HG03457 (cell line): ENCODE results near the gene MORF4L2.
A peak's percentile ranks its signal among the peaks of the same experiment; 100 is the strongest.

Experiments
- ATAC-seq: cut with Tn5 transposase; IDR thresholded peaks from one replicate; pipeline ENCODE4 v1.9.1; 2021; ENCODE audit warnings: moderate number of reproducible peaks; ENCODE audit not compliant: unreplicated experiment

The MORF4L2 gene, protein sequence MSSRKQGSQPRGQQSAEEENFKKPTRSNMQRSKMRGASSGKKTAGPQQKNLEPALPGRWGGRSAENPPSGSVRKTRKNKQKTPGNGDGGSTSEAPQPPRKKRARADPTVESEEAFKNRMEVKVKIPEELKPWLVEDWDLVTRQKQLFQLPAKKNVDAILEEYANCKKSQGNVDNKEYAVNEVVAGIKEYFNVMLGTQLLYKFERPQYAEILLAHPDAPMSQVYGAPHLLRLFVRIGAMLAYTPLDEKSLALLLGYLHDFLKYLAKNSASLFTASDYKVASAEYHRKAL

GRCh38 chrX:103686199-103687072, at the start of gene MORF4L2:
Gene MORF4L2 (minus strand): TSS chrX:103686699. CDS start chrX:103677027, 9,672 bp downstream.
- ATAC-seq = peak; percentile 89

DNA sequence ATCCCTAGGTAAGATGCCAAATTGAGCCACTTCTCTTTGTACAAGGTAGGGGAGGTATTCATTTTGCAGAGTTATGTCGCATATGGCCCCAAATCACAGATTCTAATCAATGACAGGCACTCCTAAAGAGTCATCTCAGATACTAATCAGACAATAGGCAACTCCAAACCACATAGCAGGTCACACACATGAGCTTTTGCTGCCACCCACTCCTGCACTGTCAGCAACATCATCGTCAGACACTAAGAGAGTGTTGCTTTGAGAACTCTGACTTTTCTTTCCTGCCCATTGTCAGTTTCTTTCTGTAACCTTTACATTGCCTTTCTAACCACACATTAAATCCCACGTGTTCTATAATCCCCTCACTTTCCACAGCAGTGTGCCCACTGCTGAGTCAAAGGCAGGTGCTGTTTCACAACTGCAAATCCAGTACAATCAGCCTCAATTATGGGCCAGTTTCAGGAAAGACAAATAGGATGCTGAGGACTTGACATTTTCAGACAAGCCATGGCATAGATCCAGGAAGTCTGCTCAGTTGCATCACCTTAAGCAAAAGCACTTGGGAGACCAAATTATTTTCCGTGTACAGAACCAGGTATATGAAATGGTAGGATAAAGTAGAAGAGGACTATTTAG, 47.7 kb upstream of the MORF4L2 start:
- ATAC-seq = no peak

DNA sequence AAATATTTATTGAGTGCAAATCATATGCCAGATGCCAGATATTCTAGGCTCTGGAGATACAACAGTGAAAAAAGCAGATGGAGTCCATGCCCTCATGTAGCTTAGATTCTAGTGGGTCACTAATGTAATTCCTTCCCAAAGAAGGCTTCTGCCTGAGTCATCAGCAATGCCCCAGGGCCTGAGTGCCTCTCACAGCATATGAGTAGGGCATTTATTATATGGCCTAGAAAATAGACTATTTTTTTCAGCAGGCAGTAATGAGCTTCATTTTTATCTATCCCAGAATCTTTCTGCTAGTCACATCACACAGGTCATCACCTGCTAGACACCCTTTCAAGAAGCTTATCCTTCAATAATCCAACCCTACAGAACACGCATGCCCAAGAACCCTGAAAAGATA, 46.5 kb upstream of the MORF4L2 start:
- no peak for ATAC-seq

- ATAC-seq = no peak
These were observed 44.4 kb upstream of the MORF4L2 start for GRCh38 chrX:103730796-103731493.

GRCh38 chrX:103730147-103730795, 43.8 kb upstream of the MORF4L2 start:
- ATAC-seq = no peak

DNA sequence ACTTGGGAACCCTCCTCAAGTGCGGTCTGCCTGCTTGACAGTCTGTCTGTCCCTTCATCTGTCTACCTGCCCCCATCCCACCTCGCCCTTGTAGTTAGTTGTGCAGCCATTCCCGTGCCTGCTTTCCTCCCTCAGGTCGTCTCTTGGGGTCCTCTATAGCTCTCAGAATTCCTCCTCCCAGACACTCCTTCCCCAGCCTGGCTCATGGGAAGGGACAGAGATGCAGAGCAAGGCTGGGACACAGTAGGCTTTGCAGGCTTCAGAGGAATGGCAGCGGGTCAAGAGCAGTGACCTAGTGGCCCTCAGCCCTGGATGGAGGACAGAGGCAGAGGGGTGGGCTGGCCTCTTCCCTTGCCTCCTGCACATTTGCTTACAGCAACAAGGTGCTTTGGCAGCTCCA, 42.5 kb upstream of the MORF4L2 start:
- no peak for ATAC-seq

DNA sequence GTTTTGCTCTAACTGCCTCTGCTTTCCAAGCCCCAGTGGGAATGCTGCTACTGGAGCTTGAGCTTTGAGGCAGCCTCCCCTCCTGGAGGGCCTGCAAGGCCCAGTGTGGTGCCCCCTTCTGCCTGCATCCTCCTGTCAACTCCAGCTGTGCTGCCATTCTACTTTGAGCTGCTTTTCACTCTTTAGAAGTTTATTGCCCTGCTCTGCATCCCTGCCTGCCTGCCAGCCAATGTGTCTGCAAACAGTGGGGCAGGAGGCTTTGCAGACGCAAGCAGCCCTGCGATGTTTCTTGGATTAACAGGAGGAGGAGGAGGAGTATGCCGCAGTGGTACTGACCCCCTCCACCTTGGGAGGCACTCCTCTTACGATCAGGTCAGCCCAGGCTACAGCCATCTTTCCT, 40.6 kb upstream of the MORF4L2 start:
- ATAC-seq = no peak

DNA sequence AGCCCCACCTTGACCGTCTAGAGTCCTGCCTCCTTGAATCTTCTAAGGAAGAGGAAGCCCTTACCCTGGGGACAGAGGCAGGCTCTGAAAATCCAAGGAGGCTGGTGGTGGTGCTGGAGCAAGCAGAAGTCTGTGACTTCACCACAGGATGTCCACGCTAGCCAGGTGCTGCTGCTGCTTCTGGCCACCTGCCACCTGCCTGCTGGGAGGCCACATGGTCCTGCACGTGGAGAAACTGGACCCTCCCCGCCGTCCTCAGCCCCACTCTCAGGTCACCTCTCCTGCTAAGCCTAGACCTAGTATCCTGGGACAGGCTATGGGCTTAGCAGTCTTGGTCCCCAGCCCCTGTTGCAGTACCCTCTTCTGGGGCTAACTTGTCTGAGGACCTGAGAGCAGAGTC, 40.0 kb upstream of the MORF4L2 start:
- no peak for ATAC-seq

DNA sequence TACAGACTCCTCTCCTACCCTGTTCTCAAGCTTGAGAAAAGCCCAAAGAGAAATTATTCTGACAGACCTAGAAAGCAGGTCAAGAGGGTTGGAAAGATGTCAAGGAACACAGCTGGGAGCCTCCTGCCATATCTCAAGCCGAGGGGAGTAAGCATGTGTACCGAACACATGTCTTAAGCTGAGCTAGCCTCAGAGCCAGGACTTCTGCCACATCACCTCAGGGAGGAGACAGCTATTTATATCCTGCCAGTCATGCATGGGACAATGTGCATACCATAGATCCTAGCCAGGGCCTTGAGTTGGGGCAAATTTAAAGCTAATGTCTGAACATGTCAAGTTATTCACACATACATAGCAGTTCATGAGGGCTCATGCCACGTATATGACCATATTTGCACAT, 36.0 kb upstream of the MORF4L2 start:
- ATAC-seq = no peak

GRCh38 chrX:103718120-103718519, 31.6 kb upstream of the MORF4L2 start:
- no peak for ATAC-seq

GRCh38 chrX:103716962-103717361, 30.5 kb upstream of the MORF4L2 start:
- ATAC-seq = no peak

DNA sequence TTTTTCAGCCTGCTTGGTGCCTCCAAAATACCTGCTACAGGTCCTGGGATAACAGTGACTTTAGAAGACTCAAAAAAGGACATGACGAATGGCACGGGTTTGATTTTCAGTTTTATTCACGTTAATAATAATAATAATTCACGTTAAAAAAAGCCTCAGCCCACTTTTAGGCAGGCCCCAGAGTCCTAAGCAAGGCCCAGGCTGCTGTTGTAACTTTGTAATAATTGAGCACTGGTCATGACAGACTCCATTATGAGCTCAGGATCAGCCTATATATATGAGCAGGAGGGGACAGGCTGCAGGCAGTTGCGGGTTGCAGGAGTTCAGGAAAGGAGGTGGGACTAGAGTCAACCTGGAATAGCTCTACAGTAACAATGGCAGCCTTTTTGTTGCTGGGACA, 24.1 kb upstream of the MORF4L2 start, which contains the start of gene TMEM31:
TMEM31 (plus strand) TSS at position 301 of the 400 bp plus-strand sequence. CDS start 1,350 bp downstream, outside the sequence.
- ATAC-seq = no peak

DNA sequence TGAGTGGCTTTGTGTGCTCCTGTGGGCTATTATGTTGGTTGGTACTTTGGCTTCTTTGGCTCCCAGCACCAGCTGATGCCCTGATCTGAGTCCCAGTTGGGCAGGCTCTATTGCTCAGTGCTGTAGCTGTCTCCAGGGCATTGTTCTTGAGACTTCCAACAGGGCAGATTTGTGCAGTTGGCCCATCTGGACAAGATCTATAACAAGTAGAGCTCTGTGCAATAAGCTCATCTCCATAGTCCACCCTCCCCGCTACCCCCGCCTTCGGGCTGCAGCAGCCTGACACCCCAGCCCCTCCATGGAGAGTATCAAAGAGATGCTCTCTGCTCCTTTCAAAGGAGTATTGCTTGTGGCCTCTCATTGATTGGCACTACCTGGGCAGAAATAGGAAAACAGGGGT, 18.4 kb upstream of the MORF4L2 start:
- ATAC-seq = no peak

DNA sequence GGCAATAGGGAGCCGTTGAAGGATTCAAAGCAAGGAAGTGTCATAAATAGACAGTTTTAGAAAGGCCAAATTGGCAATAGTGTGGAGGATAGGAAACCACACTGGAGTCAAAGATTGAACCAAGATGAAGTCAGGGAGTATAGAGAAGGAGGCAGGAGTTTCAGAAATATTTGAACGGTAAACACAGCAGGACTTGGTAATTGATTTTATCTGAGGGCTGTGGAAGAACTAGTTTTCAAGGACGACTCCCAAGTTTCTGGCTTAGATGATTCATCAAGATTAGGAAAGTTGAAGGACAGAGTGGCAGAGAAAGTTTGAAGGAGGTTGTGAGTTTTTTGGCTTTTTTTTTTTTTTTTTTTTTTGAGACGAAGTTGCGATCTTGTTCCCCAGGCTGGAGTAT, 12.7 kb upstream of the MORF4L2 start:
- ATAC-seq = no peak

DNA sequence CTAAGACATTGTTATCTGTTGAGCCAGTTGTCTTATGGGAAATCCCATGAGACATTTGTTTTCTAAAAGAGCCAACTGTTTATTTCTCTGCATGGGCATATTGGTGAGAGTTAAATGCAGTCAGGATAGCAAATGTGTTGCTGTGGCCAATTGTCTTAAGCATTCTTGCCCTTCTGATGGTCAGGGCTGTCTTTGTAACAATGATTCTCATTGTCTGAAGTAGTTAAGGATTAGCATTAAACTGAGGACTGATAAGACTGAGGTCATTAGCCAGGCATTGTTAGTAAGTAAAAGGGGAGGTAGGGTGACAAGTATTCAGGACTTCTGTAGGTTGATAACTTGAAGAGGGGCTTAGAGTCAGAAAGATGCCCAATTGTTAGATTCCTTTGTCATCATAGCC, 11.2 kb upstream of the MORF4L2 start:
- no peak for ATAC-seq

DNA sequence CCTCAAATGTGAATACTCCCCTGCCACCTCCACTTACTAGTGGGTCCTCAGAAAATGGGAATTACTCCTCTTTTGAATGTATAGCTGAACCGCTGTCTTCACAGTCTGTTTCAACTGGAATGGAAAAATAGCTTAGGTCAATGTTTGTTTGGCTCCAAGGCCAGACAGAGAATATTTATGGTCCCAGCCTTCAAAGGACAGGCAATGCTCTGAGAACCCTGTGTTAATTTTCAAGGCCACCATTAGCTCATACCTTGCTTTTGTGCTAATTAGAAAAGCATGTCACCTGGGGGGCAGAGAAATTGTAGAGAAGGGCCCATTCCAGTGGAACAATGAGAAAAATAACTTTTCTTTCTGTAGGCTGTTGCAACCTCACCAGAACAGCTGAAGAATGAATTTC, 4.6 kb upstream of the MORF4L2 start:
- ATAC-seq = no peak

- ATAC-seq = no peak
These were observed 2.4 kb upstream of the MORF4L2 start for GRCh38 chrX:103688946-103689345.

- no peak for ATAC-seq
These were observed 1.2 kb upstream of the MORF4L2 start for GRCh38 chrX:103687696-103688201.

DNA sequence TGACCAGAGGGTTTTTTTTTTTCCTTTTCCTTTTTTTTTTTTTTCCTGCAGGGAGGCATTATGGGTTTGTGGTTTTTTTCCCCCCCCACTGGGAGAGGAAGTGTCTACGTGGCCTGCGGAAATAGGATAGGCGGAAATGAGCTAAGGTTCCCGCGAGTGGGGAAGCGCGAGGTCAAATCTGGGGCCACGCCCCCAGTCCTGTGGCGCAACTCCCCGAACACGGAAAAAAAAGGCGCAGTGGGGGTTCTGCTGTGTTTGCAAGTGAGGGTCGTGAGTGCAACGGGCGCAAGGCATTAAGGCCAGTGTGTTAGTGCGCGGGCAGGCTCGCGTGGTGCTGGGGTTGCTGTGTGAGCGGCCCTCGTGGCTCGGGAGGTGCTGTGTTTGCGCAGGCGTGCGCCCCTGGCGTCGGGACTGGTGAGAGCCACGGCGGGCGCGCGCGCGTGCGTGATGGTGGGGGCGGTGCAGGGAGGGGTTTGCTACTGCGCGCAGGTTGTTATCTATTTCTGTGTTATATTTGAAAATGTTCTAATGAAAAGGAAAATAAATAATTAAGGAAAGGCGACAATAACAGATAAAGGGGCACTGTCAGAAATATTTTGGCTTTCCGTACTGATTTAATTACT, 685 bp upstream of the MORF4L2 start:
- peak; percentile 35 for ATAC-seq

GRCh38 chrX:103685396-103685795, 1.1 kb downstream of the MORF4L2 start:
- no peak for ATAC-seq
